Superior temporal gyrus (tissue), 1 donor: ENCODE data around the gene FARP1.

ENCODE experiments used
- DNase-seq: peaks from one replicate; pipeline ENCODE4 v3.0.0-alpha.2; 2016; ENCODE audit errors: extremely low spot score

Gene FARP1

GRCh38 chr13:98504371-98504963, 361.6 kb downstream of the FARP1 start:
- no peak for DNase-seq
